ENCODE results near the gene PSTPIP1. TPM values are rescaled to one million over a fixed set of nuclear protein-coding genes. Genes with fewer than 3 reads are reported as not detected.

The PSTPIP1 gene
- polyA plus RNA-seq, 1 donor (not counting 4 experiments of a cell fraction or from before 2014, with no cell fraction given), result 9.6 TPM

DNA sequence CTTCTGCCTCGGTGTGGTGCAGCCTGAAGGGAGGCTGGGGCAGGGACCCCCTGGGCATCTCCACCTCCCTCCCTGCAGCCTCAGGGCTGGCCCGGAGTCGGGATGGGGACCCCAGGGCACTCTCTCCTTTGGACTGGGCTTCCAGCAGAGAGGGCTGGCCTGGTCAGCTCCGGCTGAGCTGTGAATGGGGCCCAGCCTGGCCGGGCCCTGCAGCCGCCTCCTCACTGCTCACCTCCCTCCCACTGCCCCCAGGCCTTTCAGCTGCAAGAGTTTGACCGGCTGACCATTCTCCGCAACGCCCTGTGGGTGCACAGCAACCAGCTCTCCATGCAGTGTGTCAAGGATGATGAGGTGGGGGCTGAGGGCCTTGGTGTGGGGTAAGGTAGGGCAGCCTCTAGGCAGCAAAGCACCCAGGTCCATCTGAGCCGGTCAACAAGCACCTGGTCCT is 36.0 kb downstream of the PSTPIP1 start:
- no peaks in the 10 kb centered on the region for H4K20me1 ChIP-seq (ENCODE audit: control insufficient read depth, extremely low read depth, insufficient read depth, low read length)
- no peak for TF ChIP-seq EZH2 (IDR thresholded peaks at IDR 0.05; ENCODE audit: low read length)
- no peaks in the 10 kb centered on the region for H3K9me3 ChIP-seq (ENCODE audit: control insufficient read depth, low read depth, low read length)

DNA sequence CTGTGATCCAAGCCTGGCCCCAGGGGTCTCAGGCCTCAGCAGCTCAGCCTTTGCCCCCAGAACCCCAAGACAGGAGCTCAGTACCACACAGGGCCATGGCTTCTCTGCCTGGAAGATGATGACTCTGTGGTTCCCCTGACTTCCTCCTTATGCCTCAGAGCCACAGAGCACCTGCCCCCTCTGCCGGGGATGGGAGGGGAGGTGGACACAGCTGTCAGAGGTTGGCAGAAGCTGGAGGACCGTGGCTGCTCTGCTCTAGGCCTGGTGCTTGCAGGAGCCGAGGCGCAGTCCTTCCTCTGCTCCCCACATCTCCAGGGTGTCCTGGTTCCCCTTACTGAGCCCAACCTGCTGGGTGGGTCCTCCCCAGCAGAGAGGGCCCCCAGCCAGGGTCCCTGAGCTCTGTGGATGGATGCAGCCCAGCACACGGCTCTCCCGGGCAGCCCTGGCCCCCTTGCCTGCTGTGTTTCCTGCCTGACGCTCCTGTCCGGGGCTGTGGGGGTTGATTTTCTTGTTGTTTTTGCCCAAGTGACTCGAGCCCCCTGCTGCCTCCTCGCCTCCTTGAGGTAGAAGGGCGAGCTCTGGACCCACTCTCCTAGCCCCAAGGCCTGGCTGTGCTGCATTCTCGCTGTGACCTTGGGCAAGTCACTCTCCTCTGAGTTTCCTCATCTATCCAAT is 36.6 kb downstream of the PSTPIP1 start:
- Histone ChIP-seq H2AFZ (ENCODE audit: control insufficient read depth, low read length) (no peak overlapping the region), H3K4me1 (ENCODE audit: control insufficient read depth, extremely low read depth, insufficient read depth, low read length) (peaks cover 7% of the 10 kb centered on the region), H3K9me3 (ENCODE audit: control insufficient read depth, low read depth, low read length) (no peaks in the 10 kb centered on the region), H3K27ac (ENCODE audit: control insufficient read depth, insufficient read depth, low read length) (no peak overlapping the region), H3K79me2 (ENCODE audit: control insufficient read depth, insufficient read depth, low read length) (no peaks in the 10 kb centered on the region), H3K9me1 (ENCODE audit: control insufficient read depth, extremely low read depth, insufficient read depth, low read length) (no peaks in the 10 kb centered on the region), H3K9ac (ENCODE audit: control insufficient read depth, extremely low read depth, insufficient read depth, low read length) (no peak overlapping the region), H3K36me3 (ENCODE audit: control insufficient read depth in 2 of 2, extremely low read depth in 1 of 2, insufficient read depth in 2 of 2, low read length in 2 of 2) (peaks cover 3% of the 10 kb centered on the region in 2 experiments), H4K20me1 (ENCODE audit: control insufficient read depth, extremely low read depth, insufficient read depth, low read length) (no peaks in the 10 kb centered on the region), H3K4me3 (ENCODE audit: control insufficient read depth in 2 of 3, extremely low read depth in 1 of 3, insufficient read depth in 2 of 3, low read depth in 1 of 3, low read length in 3 of 3) (no peak overlapping the region), H3K4me2 (ENCODE audit: control insufficient read depth, extremely low read depth, insufficient read depth, low read depth, low read length) (no peak overlapping the region), H3K27me3 (ENCODE audit: control insufficient read depth, extremely low read depth, insufficient read depth, low read length) (no peaks in the 10 kb centered on the region)
- no peak for TF ChIP-seq EZH2 (IDR thresholded peaks at IDR 0.05; ENCODE audit: low read length)
- TF ChIP-seq, protein P1, sequence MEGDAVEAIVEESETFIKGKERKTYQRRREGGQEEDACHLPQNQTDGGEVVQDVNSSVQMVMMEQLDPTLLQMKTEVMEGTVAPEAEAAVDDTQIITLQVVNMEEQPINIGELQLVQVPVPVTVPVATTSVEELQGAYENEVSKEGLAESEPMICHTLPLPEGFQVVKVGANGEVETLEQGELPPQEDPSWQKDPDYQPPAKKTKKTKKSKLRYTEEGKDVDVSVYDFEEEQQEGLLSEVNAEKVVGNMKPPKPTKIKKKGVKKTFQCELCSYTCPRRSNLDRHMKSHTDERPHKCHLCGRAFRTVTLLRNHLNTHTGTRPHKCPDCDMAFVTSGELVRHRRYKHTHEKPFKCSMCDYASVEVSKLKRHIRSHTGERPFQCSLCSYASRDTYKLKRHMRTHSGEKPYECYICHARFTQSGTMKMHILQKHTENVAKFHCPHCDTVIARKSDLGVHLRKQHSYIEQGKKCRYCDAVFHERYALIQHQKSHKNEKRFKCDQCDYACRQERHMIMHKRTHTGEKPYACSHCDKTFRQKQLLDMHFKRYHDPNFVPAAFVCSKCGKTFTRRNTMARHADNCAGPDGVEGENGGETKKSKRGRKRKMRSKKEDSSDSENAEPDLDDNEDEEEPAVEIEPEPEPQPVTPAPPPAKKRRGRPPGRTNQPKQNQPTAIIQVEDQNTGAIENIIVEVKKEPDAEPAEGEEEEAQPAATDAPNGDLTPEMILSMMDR (optimal IDR thresholded peaks at IDR 0.05 in 1 of 3, IDR thresholded peaks at IDR 0.05 in 1 of 3, conservative IDR thresholded peaks at IDR 0.05 in 1 of 3; ENCODE audit: extremely low read depth in 1 of 3, insufficient read depth in 2 of 3, low read length in 3 of 3), result no peak
- FAIRE-seq, result no peak
- dilution Hi-C loops (cut with MboI; ENCODE audit: extremely low pct_ligation_motif_present, low sequenced_read_pairs), result no loop called here
- no peak for DNase-seq (ENCODE audit: low read depth, low spot score)

More for the DNA sequence above, 36.0 kb downstream of the PSTPIP1 start:
- peaks cover 7% of the 10 kb centered on the region for H3K4me1 ChIP-seq (ENCODE audit: control insufficient read depth, extremely low read depth, insufficient read depth, low read length)
- no peak overlapping the region for H3K4me2 ChIP-seq (ENCODE audit: control insufficient read depth, extremely low read depth, insufficient read depth, low read depth, low read length)
- no peak overlapping the region for H2AFZ ChIP-seq (ENCODE audit: control insufficient read depth, low read length)
- no peak overlapping the region for H3K4me3 ChIP-seq (ENCODE audit: control insufficient read depth in 2 of 3, extremely low read depth in 1 of 3, insufficient read depth in 2 of 3, low read depth in 1 of 3, low read length in 3 of 3)
- DNase-seq (ENCODE audit: low read depth, low spot score) (no peak), FAIRE-seq (no peak)
- H3K36me3 ChIP-seq (ENCODE audit: control insufficient read depth in 2 of 2, extremely low read depth in 1 of 2, insufficient read depth in 2 of 2, low read length in 2 of 2), result peaks cover 3% of the 10 kb centered on the region in 2 experiments
- H3K9me1 ChIP-seq (ENCODE audit: control insufficient read depth, extremely low read depth, insufficient read depth, low read length), result no peaks in the 10 kb centered on the region
- no peaks in the 10 kb centered on the region for H3K27me3 ChIP-seq (ENCODE audit: control insufficient read depth, extremely low read depth, insufficient read depth, low read length)
- dilution Hi-C loops (cut with MboI; ENCODE audit: extremely low pct_ligation_motif_present, low sequenced_read_pairs), result no loop called here
- no peaks in the 10 kb centered on the region for H3K79me2 ChIP-seq (ENCODE audit: control insufficient read depth, insufficient read depth, low read length)
- H3K9ac ChIP-seq (ENCODE audit: control insufficient read depth, extremely low read depth, insufficient read depth, low read length), result no peak overlapping the region
- H3K27ac ChIP-seq (ENCODE audit: control insufficient read depth, insufficient read depth, low read length), result no peak overlapping the region
